IMR-90 (cell line): ENCODE data around the gene FER. TPM values are rescaled to one million over a fixed set of nuclear protein-coding genes. Genes with fewer than 3 reads are reported as not detected.

Experiments
- ATAC-seq: fragments of 200-7000 bp; cut with Tn5 transposase; 2 replicates; pipeline ENCODE4 v1.9.1; 2020; ENCODE audit warnings: low read depth, mild to moderate bottlenecking, moderate library complexity
- BruUV-seq: library from RNA; stranded (reverse); fragments of 400-500 nt; replicated peaks from 2 replicates; lab custom pipeline; 2021; lab: Mats Ljungman, UMichigan
- CTCF ChIA-PET: fragments of 300-600 bp; formaldehyde crosslinking; extraction: SDS; loops from one replicate; lab custom pipeline; 2021; ENCODE audit warnings: antibody characterized with exemption; lab: Yijun Ruan, JAX
- POLR2A ChIA-PET: fragments of 300-600 bp; sonication (Branson Sonifier 250); formaldehyde crosslinking; loops from one replicate; lab custom pipeline; 2022; ENCODE audit warnings: antibody characterized with exemption; ENCODE audit not compliant: unreplicated experiment; lab: Charles Lee
- DNase-seq: peaks from one replicate; pipeline ENCODE4 v3.0.0; 2013
- H2AFZ ChIP-seq: replicated peaks from 2 replicates; pipeline ENCODE3; 2013; ENCODE audit warnings: low read length, mild to moderate bottlenecking; ENCODE audit not compliant: poor library complexity
- H2AK5ac ChIP-seq: 2 replicates; pipeline ENCODE4 v1.6.1; 2013; ENCODE audit warnings: low read depth, low read length, inconsistent platforms
- H2AK9ac ChIP-seq: replicated peaks from 2 replicates; pipeline ENCODE3; 2013; ENCODE audit warnings: mild to moderate bottlenecking, low read depth, low read length, moderate library complexity; ENCODE audit not compliant: poor library complexity
- H2BK120ac ChIP-seq: 2 replicates; pipeline ENCODE4 v1.6.1; 2013; ENCODE audit warnings: low read depth, low read length, inconsistent platforms
- H2BK15ac ChIP-seq: 3 replicates; pipeline ENCODE4 v1.6.1; 2013; ENCODE audit warnings: low read depth, low read length, inconsistent platforms
- H2BK20ac ChIP-seq: 2 replicates; pipeline ENCODE4 v1.6.1; 2013; ENCODE audit warnings: low read depth, mild to moderate bottlenecking, inconsistent platforms, low read length, moderate library complexity
- H2BK5ac ChIP-seq: 2 replicates; pipeline ENCODE4 v1.6.1; 2013; ENCODE audit warnings: mild to moderate bottlenecking, low read depth, low read length, inconsistent platforms; ENCODE audit not compliant: poor library complexity, severe bottlenecking
- H3K14ac ChIP-seq: replicated peaks from 2 replicates; pipeline ENCODE4 v1.6.1; 2013; ENCODE audit warnings: low read depth, low read length, inconsistent platforms
- H3K18ac ChIP-seq: 2 replicates; pipeline ENCODE4 v1.6.1; 2013; ENCODE audit warnings: low read depth, low read length, control low read depth
- H3K23ac ChIP-seq: 2 replicates; pipeline ENCODE4 v1.6.1; 2013; ENCODE audit warnings: low read depth, low read length, inconsistent platforms
- H3K27ac ChIP-seq: 2 replicates; pipeline ENCODE4 v1.5.1; 2013; ENCODE audit warnings: mild to moderate bottlenecking, control low read depth, low read length; ENCODE audit not compliant: insufficient read depth
- H3K27me3 ChIP-seq: 2 replicates; pipeline ENCODE4 v1.6.1; 2013; ENCODE audit warnings: low read length; ENCODE audit not compliant: control insufficient read depth, insufficient read depth
- H3K36me3 ChIP-seq: 2 replicates; pipeline ENCODE4 v1.6.1; 2013; ENCODE audit warnings: low read length, mixed read lengths; ENCODE audit not compliant: control insufficient read depth, insufficient read depth
- H3K4ac ChIP-seq: 2 replicates; pipeline ENCODE4 v1.6.1; 2013; ENCODE audit warnings: low read depth, low read length, inconsistent platforms
- H3K4me1 ChIP-seq: 2 replicates; pipeline ENCODE4 v1.6.1; 2013; ENCODE audit warnings: low read length, mixed read lengths; ENCODE audit not compliant: control insufficient read depth, insufficient read depth
- H3K4me2 ChIP-seq: 2 replicates; pipeline ENCODE4 v1.6.1; 2013; ENCODE audit warnings: low read depth, mild to moderate bottlenecking, control low read depth, low read length, moderate library complexity
- H3K4me3 ChIP-seq: 2 replicates; pipeline ENCODE4 v1.5.1; 2013; ENCODE audit warnings: low read depth, mild to moderate bottlenecking, control low read depth, low read length, moderate library complexity; ENCODE audit not compliant: insufficient read depth
- H3K56ac ChIP-seq: 2 replicates; pipeline ENCODE4 v1.6.1; 2013; ENCODE audit warnings: low read length, inconsistent platforms; ENCODE audit not compliant: insufficient read depth; ENCODE audit errors: extremely low read depth
- H3K79me1 ChIP-seq, 2 experiments: 2 replicates each; pipeline ENCODE4 v1.6.1; 2013; ENCODE audit warnings: low read length in 2 of 2, inconsistent platforms in 1 of 2, low read depth in 1 of 2
- H3K9ac ChIP-seq: 2 replicates; pipeline ENCODE4 v1.6.1; 2013; ENCODE audit warnings: low read depth, low read length, control low read depth
- H3K9me1 ChIP-seq: 2 replicates; pipeline ENCODE4 v1.6.1; 2013; ENCODE audit warnings: low read length, inconsistent platforms; ENCODE audit not compliant: insufficient read depth
- H3K9me3 ChIP-seq: 2 replicates; pipeline ENCODE4 v1.6.1; 2013; ENCODE audit warnings: low read length; ENCODE audit not compliant: control insufficient read depth, insufficient read depth
- H4K20me1 ChIP-seq: 2 replicates; pipeline ENCODE4 v1.6.1; 2013; ENCODE audit warnings: low read length, inconsistent platforms; ENCODE audit not compliant: insufficient read depth
- H4K5ac ChIP-seq: 2 replicates; pipeline ENCODE4 v1.6.1; 2013; ENCODE audit warnings: mild to moderate bottlenecking, low read depth, low read length, control low read depth
- H4K8ac ChIP-seq, 2 experiments: 2 replicates each; pipeline ENCODE4 v1.6.1; 2013; ENCODE audit warnings: low read depth in 2 of 2, low read length in 2 of 2, control low read depth in 1 of 2, inconsistent platforms in 1 of 2
- H4K91ac ChIP-seq: 2 replicates; pipeline ENCODE4 v1.6.1; 2013; ENCODE audit warnings: low read depth, low read length, inconsistent platforms; ENCODE audit not compliant: insufficient read depth
- BHLHE40 ChIP-seq: fragments of 150-350 bp; IDR thresholded peaks from 2 replicates; pipeline ENCODE4 v1.6.1; 2016; ENCODE audit warnings: mild to moderate bottlenecking, low read depth, low read length
- CHD1 ChIP-seq: IDR thresholded peaks from 2 replicates; pipeline ENCODE4 v1.6.1; 2012; ENCODE audit warnings: low read depth, low read length, improper control_type of control experiment
- FOS ChIP-seq: fragments of 150-350 bp; IDR thresholded peaks from 2 replicates; pipeline ENCODE4 v1.6.1; 2016; ENCODE audit warnings: low read depth, low read length
- NFE2L2 ChIP-seq: fragments of 150-350 bp; IDR thresholded peaks from 2 replicates; pipeline ENCODE4 v1.6.1; 2016; ENCODE audit warnings: low read depth, mild to moderate bottlenecking, low read length
- WGBS, 2 experiments: methylation state at CpG; one replicate each; pipeline versions ENCODE4 v1.1.5 to v1.1.7; 2013; ENCODE audit warnings: missing lambda C conversion rate in 2 of 2; ENCODE audit not compliant: insufficient read length in 1 of 2; ENCODE audit errors: extremely low coverage in 2 of 2; 5-methylcytosine and 5-hydroxymethylcytosine counted together
- dilution Hi-C: fragments of 300-500 bp; cut with HindIII; formaldehyde crosslinking; loops from one replicate; pipeline ENCODE4 v1.14.3; 2018; ENCODE audit warnings: low sequenced_read_pairs; ENCODE audit not compliant: unreplicated experiment
- in situ Hi-C: fragments of 300-500 bp; cut with MboI; formaldehyde crosslinking; loops from 3 replicates; pipeline ENCODE4 v1.14.3; 2019; ENCODE audit warnings: low sequenced_read_pairs, inconsistent platforms, mixed read lengths
- intact Hi-C: fragments of 100-400 bp; cut with micrococcal nuclease; formaldehyde crosslinking; loops from 2 replicates; pipeline ENCODE4 v1.10.0; 2022
- polyA plus RNA-seq, 3 experiments: library from polyadenylated mRNA; depleted of rRNA; stranded (reverse); fragments of >200 nt; gene quantifications; 2 replicates each; pipeline ENCODE4 v1.2.3, GENCODE V29; 2012; ENCODE audit warnings: low replicate concordance in 1 of 3
- total RNA-seq: library from RNA; depleted of rRNA; stranded (reverse); fragments of >200 nt; gene quantifications from 2 replicates; pipeline ENCODE4 v1.2.3, GENCODE V29; 2012

The FER gene
- total and polyA plus RNA-seq, 2 of the 4 experiments (the other 2 are of a cell fraction): 3.5 to 32.4 TPM

DNA sequence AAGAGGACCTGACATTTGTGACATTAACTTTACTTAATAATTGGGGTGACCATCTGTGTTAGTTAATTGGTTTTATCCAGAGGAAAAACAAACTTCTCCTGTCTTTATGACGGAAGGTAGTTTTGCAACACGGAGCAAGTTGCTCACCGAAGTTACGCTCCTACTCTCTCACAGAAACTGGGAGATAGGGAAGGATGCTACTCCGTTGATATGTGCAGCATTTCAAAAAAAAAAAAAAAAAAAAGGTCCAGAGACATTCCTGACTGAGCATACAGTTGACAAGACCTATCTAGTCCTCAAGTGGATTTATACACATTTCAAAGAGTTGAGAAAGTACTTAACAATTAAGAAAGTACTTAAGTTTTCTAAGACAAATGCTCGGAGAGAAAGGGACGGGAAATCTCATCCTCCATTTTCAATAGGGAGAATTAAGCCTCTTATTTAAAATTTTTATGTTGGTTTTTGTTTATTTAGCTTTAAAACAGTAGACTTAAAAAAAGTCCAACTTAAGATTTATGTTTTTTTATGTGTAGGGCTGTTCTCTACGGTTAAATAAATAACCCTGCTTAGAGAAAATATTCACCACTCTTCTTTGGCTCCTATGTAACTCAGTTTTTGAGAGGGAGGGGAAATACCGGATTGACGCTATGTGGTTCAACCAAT lies 455 bp upstream of the FER start:
- Histone ChIP-seq H3K14ac (peak overlapping the region; percentile 95), H3K4me1 (no peaks in the 10 kb centered on the region), H3K18ac (peak overlapping the region; percentile 82; the same call in 1 of the 2 replicates), H4K5ac (peak overlapping the region; percentile 45), H3K79me1 (peaks cover 0 to 21% of the 10 kb centered on the region in 2 experiments; a peak in 3 of 4 replicates), H3K27ac (no peak overlapping the region), H3K4me3 (peak overlapping the region; percentile 83), H3K4me2 (peak overlapping the region; percentile 100), H3K9ac (peak overlapping the region; percentile 85; the same call in 1 of the 2 replicates), H2BK5ac (peak overlapping the region; percentile 95), H2BK20ac (no peak overlapping the region), H3K27me3 (no peaks in the 10 kb centered on the region), H2AK5ac (no peak overlapping the region), H2BK15ac (no peak overlapping the region), H2AFZ (peak overlapping the region; percentile 98), H3K9me1 (no peaks in the 10 kb centered on the region), H3K23ac (peak overlapping the region; percentile 91), H4K8ac (peak overlapping the region; percentile 62 to 92; a peak in 3 of 4 replicates), H3K4ac (peak overlapping the region; percentile 95), H4K20me1 (no peaks in the 10 kb centered on the region), H4K91ac (0 out of 2 replicates have a peak overlapping the region, but pooled peaks have one; percentile 82), H2BK120ac (no peak overlapping the region), H3K9me3 (no peaks in the 10 kb centered on the region), H2AK9ac (no peak overlapping the region), H3K36me3 (no peaks in the 10 kb centered on the region), H3K56ac (peak overlapping the region; percentile 97; the same call in 1 of the 2 replicates)
- BruUV-seq: no TSS peak
- no peak for DNase-seq
- TF ChIP-seq FOS (no peak), NFE2L2 (no peak), BHLHE40 (no peak), CHD1 (no peak)
- ChIA-PET CTCF (no interaction called here), POLR2A (no interaction called here)
- no CpG with 5 or more reads among the region's 10 CpGs for WGBS, 2 experiments
- intact Hi-C loops (loop anchor here (5.0 to 10.0 kb wide), 4 partner anchors 55 to 938 kb away; partner anchors contain the start of gene MAN2A1), in situ Hi-C loops (no loop called here), dilution Hi-C loops (no loop called here)
- no peak for ATAC-seq
